SK-N-MC (cell line): ENCODE results near the gene OR6B1.

ENCODE experiments used
- DNase-seq: peaks from one replicate; pipeline ENCODE4 v3.0.0-alpha.2; 2011; ENCODE audit warnings: low read depth, low spot score
- H3K27ac ChIP-seq: fragments of 200-600 bp; sonication (generic); 2 replicates; pipeline ENCODE4 v1.5.1; 2016; ENCODE audit warnings: mixed run types
- H3K36me3 ChIP-seq: fragments of 200-600 bp; sonication (generic); 2 replicates; pipeline ENCODE4 v1.6.1; 2017; ENCODE audit warnings: antibody characterized with exemption, low read length, mixed read lengths; ENCODE audit not compliant: insufficient read depth
- H3K4me3 ChIP-seq: fragments of 200-600 bp; sonication (generic); 2 replicates; pipeline ENCODE4 v1.5.1; 2016
- H3K9ac ChIP-seq: fragments of 200-600 bp; sonication (generic); 2 replicates; pipeline ENCODE4 v1.8.0; 2017; ENCODE audit warnings: mixed run types, mixed read lengths; ENCODE audit not compliant: insufficient read length
- H3K9me3 ChIP-seq: fragments of 200-600 bp; sonication (generic); 2 replicates; pipeline ENCODE4 v1.6.1; 2017; ENCODE audit warnings: low read depth, mild to moderate bottlenecking, antibody characterized with exemption, low read length, moderate library complexity, mixed read lengths
- EZH2 ChIP-seq: fragments of 200-600 bp; sonication (generic); IDR thresholded peaks from one replicate; pipeline ENCODE4 v1.6.1; 2017; ENCODE audit warnings: antibody characterized with exemption
- FOXP2 ChIP-seq: optimal IDR thresholded peaks from 2 replicates; pipeline ENCODE3; 2011; ENCODE audit warnings: mild to moderate bottlenecking, moderate library complexity; ENCODE audit not compliant: insufficient read depth; ENCODE audit errors: extremely low read length, control extremely low read depth
- POLR2AphosphoS5 ChIP-seq: IDR thresholded peaks from 2 replicates; pipeline ENCODE4 v1.6.1; 2012; ENCODE audit warnings: mild to moderate bottlenecking, low read depth, low read length, borderline replicate concordance

OR6B1 gene

GRCh38 chr7:144027974-144028373 lies 27.9 kb downstream of the OR6B1 start:
- H3K9me3 ChIP-seq = no peaks in the 10 kb centered on the region
- H3K9ac ChIP-seq = no peak overlapping the region
- DNase-seq = no peak
- no peak overlapping the region for H3K27ac ChIP-seq
- H3K4me3 ChIP-seq = no peak overlapping the region
- TF ChIP-seq FOXP2 = no peak
- no peak for TF ChIP-seq POLR2AphosphoS5
- no peak for TF ChIP-seq EZH2
- H3K36me3 ChIP-seq = no peaks in the 10 kb centered on the region

DNA sequence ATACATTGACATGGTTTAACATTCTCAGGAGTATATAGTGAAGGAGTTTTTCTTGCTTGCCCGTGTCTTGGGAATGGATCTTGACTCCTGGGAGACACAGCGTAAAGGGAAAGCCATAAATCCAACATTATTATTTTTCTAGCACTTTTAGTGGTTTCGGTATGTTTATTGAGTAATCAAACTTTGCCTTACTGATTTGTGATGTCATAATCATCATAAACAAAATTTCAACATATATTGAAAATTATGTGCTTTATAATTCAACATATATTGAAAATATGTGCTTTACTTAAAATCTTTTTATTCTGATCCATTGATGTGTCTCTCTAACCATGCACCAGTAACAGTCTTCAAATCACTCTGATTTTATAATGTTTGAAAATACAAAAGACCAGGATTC lies 28.4 kb downstream of the OR6B1 start:
- TF ChIP-seq EZH2 (no peak), POLR2AphosphoS5 (no peak), FOXP2 (no peak)
- no peak for DNase-seq
- no peak overlapping the region for H3K9ac ChIP-seq
- H3K4me3 ChIP-seq = no peak overlapping the region
- H3K36me3 ChIP-seq = no peaks in the 10 kb centered on the region
- H3K27ac ChIP-seq = no peak overlapping the region
- no peaks in the 10 kb centered on the region for H3K9me3 ChIP-seq

- no peak for TF ChIP-seq FOXP2
- TF ChIP-seq POLR2AphosphoS5 = no peak
- no peak overlapping the region for H3K4me3 ChIP-seq
- DNase-seq = no peak
- H3K36me3 ChIP-seq = no peaks in the 10 kb centered on the region
- no peak overlapping the region for H3K9ac ChIP-seq
- H3K9me3 ChIP-seq = no peaks in the 10 kb centered on the region
- H3K27ac ChIP-seq = no peak overlapping the region
Observed at GRCh38 chr7:144032516-144032915, 32.4 kb downstream of the OR6B1 start.

DNA sequence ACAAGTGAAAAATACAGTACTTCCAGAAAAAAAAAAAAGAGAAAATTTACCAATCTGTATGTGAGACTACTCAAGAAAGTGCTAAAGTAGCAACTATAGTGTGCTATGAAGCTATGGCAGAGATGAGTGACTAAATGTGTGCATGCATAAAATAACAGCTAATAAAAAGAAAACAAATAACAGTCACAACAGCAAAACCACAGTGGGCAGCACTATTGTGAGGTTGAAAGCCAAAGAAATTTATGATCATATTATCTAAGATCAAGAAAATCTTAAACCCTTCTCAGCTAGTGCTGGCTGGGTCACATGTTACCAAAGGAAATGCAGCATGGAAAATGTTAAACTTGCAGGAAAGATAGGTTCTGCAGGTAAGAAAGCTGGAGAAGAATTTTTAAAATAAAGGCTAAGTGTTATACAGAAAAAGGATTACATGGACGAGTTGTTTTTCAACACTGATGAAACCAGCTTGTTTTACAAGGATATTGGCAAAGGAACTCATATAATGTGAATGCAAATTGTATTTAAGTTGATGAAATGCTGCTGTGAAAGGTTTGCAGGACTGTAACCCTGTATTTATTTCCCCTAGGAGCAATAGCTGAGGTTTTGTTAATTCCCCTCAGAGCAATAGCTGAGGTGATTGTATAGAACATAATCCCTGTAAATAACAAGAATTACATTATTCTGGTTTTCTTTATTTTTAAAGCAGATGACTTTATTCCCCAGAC lies 33.0 kb downstream of the OR6B1 start:
- TF ChIP-seq FOXP2 (no peak), POLR2AphosphoS5 (no peak), EZH2 (no peak)
- H3K9me3 ChIP-seq = no peaks in the 10 kb centered on the region
- no peaks in the 10 kb centered on the region for H3K36me3 ChIP-seq
- no peak overlapping the region for H3K27ac ChIP-seq
- H3K4me3 ChIP-seq = no peak overlapping the region
- no peak for DNase-seq
- H3K9ac ChIP-seq = no peak overlapping the region

DNA sequence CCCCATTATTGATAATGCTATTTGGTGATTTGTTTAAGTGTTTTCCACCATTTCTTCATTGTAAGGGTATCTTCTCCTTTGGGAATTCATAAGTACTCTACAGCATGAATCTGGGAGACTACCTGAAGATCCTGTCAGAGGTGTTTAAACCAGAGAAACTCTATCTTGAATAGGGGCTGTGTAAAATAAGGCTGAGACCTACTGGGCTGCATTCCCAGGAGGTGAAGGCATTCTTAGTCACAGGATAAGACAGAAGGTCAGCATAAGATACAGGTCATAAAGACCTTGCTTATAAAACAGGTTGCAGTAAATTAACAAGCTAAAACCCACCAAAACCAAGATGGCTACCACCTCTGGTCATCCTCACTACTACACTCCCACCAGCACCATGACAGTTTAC lies 35.3 kb downstream of the OR6B1 start:
- Histone ChIP-seq H3K27ac (no peak overlapping the region), H3K9ac (no peak overlapping the region), H3K9me3 (no peaks in the 10 kb centered on the region), H3K36me3 (no peaks in the 10 kb centered on the region), H3K4me3 (no peak overlapping the region)
- no peak for DNase-seq
- TF ChIP-seq EZH2 (no peak), POLR2AphosphoS5 (no peak)

- H3K9me3 ChIP-seq = no peaks in the 10 kb centered on the region
- no peak for DNase-seq
- H3K36me3 ChIP-seq = no peaks in the 10 kb centered on the region
- H3K9ac ChIP-seq = no peak overlapping the region
- TF ChIP-seq FOXP2 = no peak
- TF ChIP-seq EZH2 = no peak
- no peak for TF ChIP-seq POLR2AphosphoS5
- no peak overlapping the region for H3K4me3 ChIP-seq
- no peak overlapping the region for H3K27ac ChIP-seq
Observed at GRCh38 chr7:144036302-144036885, 36.3 kb downstream of the OR6B1 start.

DNA sequence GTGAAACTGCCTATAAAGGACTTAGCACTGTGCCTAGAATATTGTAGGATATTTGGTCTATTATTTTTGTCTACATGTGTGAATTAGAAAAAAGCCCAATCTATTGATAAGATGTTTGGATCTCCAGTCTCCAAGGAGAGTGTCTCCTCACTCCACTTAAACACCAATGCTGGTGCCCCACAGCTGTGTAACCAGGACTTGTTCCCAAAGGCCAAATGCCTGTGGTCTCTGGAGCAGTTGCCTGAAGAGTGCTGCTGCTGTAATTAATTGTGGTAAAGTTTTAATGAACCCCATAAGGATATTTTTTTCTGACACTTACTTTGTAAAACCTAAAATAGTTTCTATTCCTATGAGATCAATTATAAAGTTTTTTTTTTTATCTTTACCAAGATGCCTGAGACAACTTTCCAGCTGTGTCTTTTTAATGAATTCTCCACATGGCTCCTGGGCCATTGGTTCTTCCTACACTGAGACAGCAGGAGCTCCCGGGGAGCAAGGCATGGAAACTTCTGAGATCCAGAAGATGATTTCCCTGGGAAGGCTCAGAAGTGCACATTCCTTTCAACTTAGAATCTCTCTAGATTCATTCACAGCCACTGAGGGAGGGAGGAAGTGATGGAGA lies 37.4 kb downstream of the OR6B1 start:
- no peak for TF ChIP-seq EZH2
- no peak for TF ChIP-seq FOXP2
- no peak for TF ChIP-seq POLR2AphosphoS5
- no peak overlapping the region for H3K9ac ChIP-seq
- DNase-seq = no peak
- no peak overlapping the region for H3K4me3 ChIP-seq
- H3K36me3 ChIP-seq = no peaks in the 10 kb centered on the region
- no peaks in the 10 kb centered on the region for H3K9me3 ChIP-seq
- H3K27ac ChIP-seq = no peak overlapping the region

DNA sequence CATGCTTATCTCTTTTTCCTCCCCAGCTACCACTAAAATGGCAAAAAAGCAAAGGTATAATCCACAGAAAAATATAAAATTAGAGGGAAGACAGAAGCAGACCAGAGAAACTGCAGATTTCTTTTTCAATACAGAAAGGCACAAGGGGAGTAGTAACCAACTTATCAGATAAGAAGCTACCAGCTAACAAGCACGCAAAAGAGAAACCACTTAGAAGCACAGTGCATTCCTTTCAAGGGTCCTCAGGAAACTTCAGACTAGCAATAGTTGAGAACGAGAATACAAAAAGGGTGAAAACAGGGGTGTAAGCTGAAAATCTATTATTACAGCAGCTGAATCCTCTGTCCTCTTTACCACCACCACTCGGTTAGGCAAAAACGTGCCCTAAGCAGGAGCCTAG lies 38.8 kb downstream of the OR6B1 start:
- DNase-seq = no peak
- H3K9me3 ChIP-seq = no peaks in the 10 kb centered on the region

GRCh38 chr7:144048648-144049047 lies 48.5 kb downstream of the OR6B1 start, which contains the start of gene OR2A5:
TSS of gene OR2A5 (plus strand) at chr7:144048948. CDS start at chr7:144050402, 1,454 bp downstream.
- Histone ChIP-seq H3K9me3 (no peaks in the 10 kb centered on the region), H3K9ac (no peak within 1 kb of the TSS), H3K36me3 (no peaks in the 10 kb centered on the region), H3K4me3 (no peak within 1 kb of the TSS), H3K27ac (no peak within 1 kb of the TSS)
- TF ChIP-seq EZH2 (no peak), POLR2AphosphoS5 (no peak), FOXP2 (no peak)
- no peak for DNase-seq

More for the DNA sequence above, 38.8 kb downstream of the OR6B1 start:
- Histone ChIP-seq H3K4me3 (no peak overlapping the region), H3K27ac (no peak overlapping the region), H3K36me3 (no peaks in the 10 kb centered on the region), H3K9ac (no peak overlapping the region)
- TF ChIP-seq EZH2 (no peak), FOXP2 (no peak), POLR2AphosphoS5 (no peak)
